ENCODE measurements around the gene CBX4. TPM values are rescaled to one million over a fixed set of nuclear protein-coding genes. Genes with fewer than 3 reads are reported as not detected.

CBX4 gene
- total and polyA plus RNA-seq, 2 of the 13 experiments (the other 11 are each of a cell fraction or from before 2014, with no cell fraction given): 25.8 to 50.8 TPM

GRCh38 chr17:79840269-79840988, 1.2 kb upstream of the CBX4 start (continued):
- TF ChIP-seq AHDC1 (CRISPR knock-in tag; IDR thresholded peaks at IDR 0.05; ENCODE audit: borderline replicate concordance) (no peak), UBTF (CRISPR knock-in tag; IDR thresholded peaks at IDR 0.05) (no peak; the same call in 1 of the 2 replicates), SIN3B (IDR thresholded peaks at IDR 0.05; ENCODE audit: low read length) (no peak), ZNF18 (CRISPR knock-in tag; IDR thresholded peaks at IDR 0.05; ENCODE audit: insufficient replicate concordance) (no peak), ZKSCAN8 (CRISPR knock-in tag; IDR thresholded peaks at IDR 0.05; ENCODE audit: borderline replicate concordance) (no peak), ZNF256 (CRISPR knock-in tag; conservative IDR thresholded peaks at IDR 0.05) (no peak), ZNF30 (CRISPR knock-in tag; IDR thresholded peaks at IDR 0.05) (no peak), KAT7 (CRISPR knock-in tag; IDR thresholded peaks at IDR 0.05; ENCODE audit: borderline replicate concordance) (no peak), PRMT3 (CRISPR knock-in tag; IDR thresholded peaks at IDR 0.05; ENCODE audit: borderline replicate concordance, low read depth) (no peak), CEBPZ (IDR thresholded peaks at IDR 0.05; ENCODE audit: low read length) (no peak), GPN1 (CRISPR knock-in tag; IDR thresholded peaks at IDR 0.05; ENCODE audit: borderline replicate concordance) (0 out of 2 replicates have a peak, but pooled peaks have one; percentile 17), ZNF274 (CRISPR knock-in tag; IDR thresholded peaks at IDR 0.05) (no peak; the same call in 1 of the 2 replicates), ZNF607 (CRISPR knock-in tag; IDR thresholded peaks at IDR 0.05; ENCODE audit: borderline replicate concordance) (0 out of 2 replicates have a peak, but pooled peaks have one; percentile 2), ZNF572 (CRISPR knock-in tag; IDR thresholded peaks at IDR 0.05) (no peak; the same call in 1 of the 2 replicates), ZNF709 (CRISPR knock-in tag; IDR thresholded peaks at IDR 0.05) (no peak), ZBTB8A (CRISPR knock-in tag; IDR thresholded peaks at IDR 0.05; ENCODE audit: borderline replicate concordance, low read depth) (no peak)
